SJCRH30 (cell line): ENCODE results near the gene TYW1B. TPM values are rescaled to one million over a fixed set of nuclear protein-coding genes. Genes with fewer than 3 reads are reported as not detected.
"Not testable (repeated sequence)": the region's sequence is repeated elsewhere in the genome, so short reads cannot be mapped to it uniquely, and the experiment has no call there.

Experiments used
- DNase-seq, 2 experiments: peaks; one replicate each; pipeline ENCODE4 v3.0.0-alpha.2; 2015 to 2020
- H3K27ac ChIP-seq: fragments of 250-450 bp; sonication (Bioruptor Pico); 2 replicates; pipeline ENCODE4 v1.5.1; 2020; ENCODE audit warnings: mild to moderate bottlenecking, moderate library complexity
- H3K27me3 ChIP-seq: fragments of 250-450 bp; sonication (Bioruptor Pico); 2 replicates; pipeline ENCODE4 v1.5.1; 2020; ENCODE audit warnings: mild to moderate bottlenecking, moderate library complexity
- H3K36me3 ChIP-seq: fragments of 250-450 bp; sonication (Bioruptor Pico); 2 replicates; pipeline ENCODE4 v1.5.1; 2020; ENCODE audit warnings: mild to moderate bottlenecking, moderate library complexity
- H3K4me1 ChIP-seq: fragments of 250-450 bp; sonication (Bioruptor Pico); 2 replicates; pipeline ENCODE4 v1.5.1; 2020; ENCODE audit warnings: mild to moderate bottlenecking, moderate library complexity
- H3K4me3 ChIP-seq: fragments of 250-450 bp; sonication (Bioruptor Pico); 2 replicates; pipeline ENCODE4 v1.5.1; 2020; ENCODE audit warnings: mild to moderate bottlenecking, moderate library complexity
- H3K9me3 ChIP-seq: fragments of 250-450 bp; sonication (Bioruptor Pico); replicated peaks from 2 replicates; pipeline ENCODE4 v1.5.1; 2020; ENCODE audit warnings: mild to moderate bottlenecking, moderate library complexity
- total RNA-seq: library from RNA; depleted of rRNA; stranded (reverse); fragments of >200 nt; shearing (Covaris generic); gene quantifications from 2 replicates; pipeline ENCODE4 v1.2.3, GENCODE V29; 2014

Gene TYW1B
- total RNA-seq, 1 experiment from 2014 or later = 7.2 TPM

DNA sequence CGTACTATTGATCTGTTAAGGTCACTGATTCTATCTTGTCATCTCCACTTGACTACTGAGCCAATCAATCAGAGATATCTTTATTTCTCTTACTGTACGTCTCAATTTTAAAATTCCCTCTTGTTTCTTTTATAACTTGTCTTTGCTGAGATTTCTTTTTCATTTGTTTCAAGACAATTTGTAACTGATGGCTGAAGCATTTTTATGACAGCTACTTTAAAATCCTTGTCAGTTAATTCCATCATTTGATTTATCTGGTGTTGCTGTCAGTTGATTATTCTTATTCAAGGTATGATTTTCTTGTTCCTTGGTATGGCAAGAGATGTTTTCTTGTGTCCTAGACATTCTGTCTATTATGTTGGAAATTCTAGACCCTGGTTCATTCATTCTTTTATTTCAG, 76.6 kb downstream of the TYW1B start:
- H3K4me1 ChIP-seq = no peaks in the 10 kb centered on the region

DNA sequence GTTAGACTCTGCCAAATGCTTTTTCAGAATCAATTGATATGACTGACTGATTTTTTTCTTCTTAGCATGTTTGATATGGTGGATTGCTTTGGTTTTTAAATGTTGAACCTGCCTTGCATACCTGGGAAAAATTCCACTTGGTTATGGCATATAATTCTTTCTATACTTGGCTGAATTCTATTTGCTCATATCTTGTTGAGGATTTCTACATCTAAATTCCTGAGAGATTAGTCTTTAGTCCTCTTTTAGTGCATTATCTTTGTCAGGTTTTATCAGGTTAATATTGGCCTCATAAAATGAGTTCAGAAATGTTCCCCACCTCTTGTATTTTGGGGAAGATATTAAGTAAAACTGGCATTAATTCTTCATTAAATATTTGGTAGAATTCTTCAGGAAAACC, 79.4 kb downstream of the TYW1B start:
- H3K9me3 ChIP-seq, H3K27ac ChIP-seq, H3K4me1 ChIP-seq, H3K36me3 ChIP-seq, DNase-seq, H3K27me3 ChIP-seq, H3K4me3 ChIP-seq: not testable (repeated sequence)

More for the DNA sequence above, 76.6 kb downstream of the TYW1B start:
- Histone ChIP-seq H3K36me3 (no peaks in the 10 kb centered on the region), H3K27me3 (no peaks in the 10 kb centered on the region), H3K27ac (no peak overlapping the region), H3K9me3 (no peaks in the 10 kb centered on the region), H3K4me3 (no peak overlapping the region)
- DNase-seq = no peak

DNA sequence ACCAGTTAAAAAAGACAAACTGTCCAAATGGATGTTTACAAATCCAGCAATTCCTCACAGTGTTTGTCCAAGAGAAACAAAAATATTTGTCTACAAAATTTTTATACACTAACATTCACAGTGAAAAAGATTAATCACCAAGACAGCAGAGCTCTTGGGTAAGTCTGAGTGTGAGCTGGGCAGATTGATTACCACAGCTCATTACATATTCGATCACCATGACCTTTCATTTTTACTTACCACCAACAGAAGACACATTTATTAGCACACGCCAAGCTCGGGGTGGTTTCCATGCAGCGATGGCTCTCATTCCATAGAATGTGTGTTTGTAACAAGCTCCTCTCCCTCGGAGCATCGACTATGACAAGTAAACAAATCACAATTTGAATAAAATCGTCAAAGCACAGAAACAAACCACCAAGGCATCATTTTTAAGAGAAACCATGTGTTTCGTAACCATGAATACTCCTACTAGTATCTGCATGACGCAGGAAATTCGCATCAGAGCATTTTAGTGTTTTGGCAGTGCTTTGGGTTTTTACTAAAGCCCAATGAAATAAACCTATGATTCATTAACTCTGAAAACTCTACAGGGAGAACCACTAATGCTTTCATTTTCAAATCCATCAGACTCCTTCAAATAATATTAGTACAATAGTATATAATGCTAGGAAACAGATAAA, 83.6 kb downstream of the TYW1B start:
- DNase-seq, H3K36me3 ChIP-seq, H3K9me3 ChIP-seq, H3K4me3 ChIP-seq, H3K27me3 ChIP-seq, H3K4me1 ChIP-seq, H3K27ac ChIP-seq: not testable (repeated sequence)

DNA sequence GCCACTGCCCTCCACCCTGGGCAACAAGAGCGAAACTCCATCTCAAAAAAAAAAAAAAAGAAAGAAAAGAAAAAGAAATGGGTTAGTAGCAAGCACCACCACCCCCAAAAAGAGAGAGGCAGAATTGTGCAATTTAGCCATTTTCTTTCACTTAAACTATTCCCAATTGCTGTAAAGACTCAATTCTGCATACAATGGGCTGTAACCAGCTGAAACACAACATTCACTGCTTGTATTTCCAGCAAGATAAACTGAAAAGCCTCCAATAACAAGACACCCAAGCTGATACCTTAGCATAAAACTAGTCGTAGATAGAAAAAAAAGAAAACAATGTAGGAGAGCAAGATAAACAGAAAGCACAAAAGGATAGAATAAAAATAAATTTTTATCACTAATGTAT, 84.2 kb downstream of the TYW1B start:
- not testable (repeated sequence) for H3K4me1 ChIP-seq, DNase-seq, H3K9me3 ChIP-seq, H3K4me3 ChIP-seq, H3K36me3 ChIP-seq, H3K27ac ChIP-seq, H3K27me3 ChIP-seq

DNA sequence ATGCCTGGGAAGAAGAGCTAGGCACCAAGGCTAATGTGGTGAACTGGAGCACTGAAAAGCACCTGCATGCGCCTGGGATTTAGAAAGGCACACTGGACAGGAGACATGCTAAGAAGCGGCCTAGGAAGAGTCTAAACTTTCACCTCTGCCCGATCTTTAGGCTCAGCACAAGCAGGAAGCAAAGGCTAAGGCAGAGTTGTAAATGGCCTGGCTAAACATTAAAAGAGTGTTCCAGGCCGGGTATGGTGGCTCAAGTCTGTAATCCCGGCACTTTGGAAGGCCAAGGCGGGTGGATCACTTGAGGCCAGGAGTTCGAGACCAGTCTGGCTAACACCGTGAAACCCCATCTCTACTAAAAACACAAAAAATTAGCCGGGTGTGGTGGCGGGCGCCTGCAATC, 88.3 kb downstream of the TYW1B start:
- H3K4me1 ChIP-seq, H3K4me3 ChIP-seq, H3K9me3 ChIP-seq, H3K36me3 ChIP-seq, DNase-seq, H3K27me3 ChIP-seq, H3K27ac ChIP-seq: not testable (repeated sequence)

DNA sequence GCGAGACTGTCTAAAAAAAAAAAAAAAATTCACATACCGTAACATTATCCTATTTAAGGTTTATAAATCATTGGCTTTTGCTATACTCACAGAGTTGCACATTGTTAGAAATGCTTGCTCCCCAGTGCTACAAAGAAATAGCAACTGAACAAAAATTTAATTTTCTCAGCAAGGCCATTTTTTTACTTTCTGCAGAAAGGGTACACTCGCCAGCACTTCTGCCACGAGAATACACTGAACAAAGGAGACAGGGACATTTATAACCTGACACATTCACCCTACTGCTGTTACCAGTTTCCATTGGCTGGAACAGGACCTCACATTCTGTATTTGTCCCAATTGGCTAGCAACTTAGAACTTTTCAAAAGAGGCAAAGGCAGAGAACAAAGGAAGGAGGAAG, 92.1 kb downstream of the TYW1B start:
- H3K4me3 ChIP-seq, H3K9me3 ChIP-seq, DNase-seq, H3K27me3 ChIP-seq, H3K27ac ChIP-seq, H3K4me1 ChIP-seq, H3K36me3 ChIP-seq: not testable (repeated sequence)

DNA sequence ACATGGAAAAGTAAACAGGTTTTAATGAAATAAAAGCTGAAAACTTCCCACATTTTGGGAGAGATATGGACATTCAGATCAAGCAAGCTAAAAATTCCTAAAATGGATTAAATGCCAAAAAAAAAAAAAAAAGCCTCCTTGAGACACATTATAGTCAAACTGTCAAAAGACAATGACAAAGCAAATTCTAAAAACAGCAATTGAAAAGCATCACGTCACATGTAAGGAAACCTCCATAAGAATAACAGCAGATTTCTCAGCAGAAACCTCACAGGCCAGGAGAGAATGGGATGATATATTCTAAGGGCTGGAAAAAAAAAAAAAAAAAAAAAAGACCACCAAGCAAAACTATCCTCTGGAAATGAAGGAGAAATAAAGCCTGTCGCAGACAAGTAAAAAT, 97.2 kb downstream of the TYW1B start:
- not testable (repeated sequence) for H3K4me3 ChIP-seq, H3K36me3 ChIP-seq, H3K9me3 ChIP-seq, H3K27ac ChIP-seq, H3K27me3 ChIP-seq, DNase-seq, H3K4me1 ChIP-seq

DNA sequence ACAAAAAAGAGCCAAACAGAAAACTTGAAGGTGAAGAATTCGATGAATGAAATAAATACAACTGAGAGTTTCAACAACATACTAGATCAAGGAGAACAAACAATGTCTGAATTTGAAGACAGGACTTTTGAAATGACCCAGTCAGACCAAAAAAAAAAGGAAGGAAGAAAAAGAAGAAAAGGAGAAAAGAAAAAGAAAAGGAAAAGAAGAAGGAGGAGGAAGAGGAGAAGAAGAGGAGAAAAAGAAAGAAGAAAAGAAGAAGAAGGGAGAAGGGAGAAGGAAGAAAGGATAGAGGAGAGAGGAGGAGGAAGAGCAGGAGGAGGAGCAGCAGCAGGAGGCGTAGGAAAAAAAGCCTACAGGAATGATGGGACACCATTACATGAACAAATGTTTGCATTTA, 97.6 kb downstream of the TYW1B start:
- H3K27me3 ChIP-seq, H3K9me3 ChIP-seq, H3K4me1 ChIP-seq, DNase-seq, H3K36me3 ChIP-seq, H3K4me3 ChIP-seq, H3K27ac ChIP-seq: not testable (repeated sequence)

DNA sequence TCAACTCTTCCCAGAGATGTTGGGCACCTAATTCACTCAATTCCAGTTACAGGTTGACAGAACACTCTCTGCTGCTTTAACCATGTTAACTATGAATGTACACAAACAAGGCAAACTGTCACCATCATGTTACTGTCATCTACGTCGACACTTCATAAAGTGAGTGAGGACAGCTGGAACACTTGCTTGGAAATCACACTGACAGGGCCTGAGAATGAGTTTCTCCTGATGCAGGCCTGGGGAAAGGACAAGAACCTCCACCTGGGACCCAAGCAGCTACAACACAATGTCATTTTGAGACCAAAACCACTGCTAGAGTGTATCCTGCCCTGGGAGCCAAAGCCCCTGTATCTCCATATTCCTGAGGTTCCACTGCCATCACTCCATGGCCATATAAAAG, 98.9 kb downstream of the TYW1B start:
- not testable (repeated sequence) for H3K4me1 ChIP-seq, H3K27ac ChIP-seq, DNase-seq, H3K36me3 ChIP-seq, H3K27me3 ChIP-seq, H3K9me3 ChIP-seq, H3K4me3 ChIP-seq

DNA sequence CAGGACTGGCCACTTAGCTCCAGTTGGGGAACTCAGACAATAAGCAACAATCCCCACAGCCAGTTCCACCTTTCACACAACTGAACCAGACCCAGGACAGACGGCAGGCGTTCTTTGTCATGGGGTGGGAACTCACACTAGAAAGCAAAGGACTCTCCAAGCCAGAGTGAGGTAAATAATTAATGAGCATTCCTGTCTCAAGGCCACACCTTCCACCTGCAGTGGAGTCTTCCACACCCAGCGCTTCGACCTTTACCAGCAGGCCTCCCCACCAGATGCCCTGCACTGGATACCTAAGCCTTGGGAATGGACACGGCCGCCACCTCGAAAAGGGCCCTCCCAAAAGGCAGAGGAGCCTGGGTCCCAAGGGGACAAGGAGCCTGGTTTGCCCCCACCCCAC, 105.3 kb downstream of the TYW1B start:
- H3K27me3 ChIP-seq, DNase-seq, H3K36me3 ChIP-seq, H3K4me3 ChIP-seq, H3K4me1 ChIP-seq, H3K27ac ChIP-seq, H3K9me3 ChIP-seq: not testable (repeated sequence)

DNA sequence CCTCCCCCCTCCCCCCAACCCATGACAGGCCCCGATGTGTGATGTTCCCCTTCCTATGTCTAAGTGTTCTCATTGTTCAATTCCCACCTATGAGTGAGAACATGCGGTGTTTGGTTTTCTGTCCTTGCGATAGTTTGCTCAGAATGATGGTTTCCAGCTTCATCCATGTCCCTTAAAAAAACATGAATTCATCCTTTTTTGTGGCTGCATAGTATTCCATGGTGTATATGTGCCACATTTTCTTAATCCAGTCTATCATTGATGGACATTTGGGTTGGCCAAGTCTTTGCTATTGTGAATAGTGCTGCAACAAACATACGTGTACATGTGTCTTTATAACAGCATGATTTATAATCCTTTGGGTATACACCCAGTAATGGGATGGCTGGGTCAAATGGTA, 107.1 kb downstream of the TYW1B start:
- H3K9me3 ChIP-seq, H3K27me3 ChIP-seq, H3K4me1 ChIP-seq, DNase-seq, H3K36me3 ChIP-seq, H3K27ac ChIP-seq, H3K4me3 ChIP-seq: not testable (repeated sequence)

DNA sequence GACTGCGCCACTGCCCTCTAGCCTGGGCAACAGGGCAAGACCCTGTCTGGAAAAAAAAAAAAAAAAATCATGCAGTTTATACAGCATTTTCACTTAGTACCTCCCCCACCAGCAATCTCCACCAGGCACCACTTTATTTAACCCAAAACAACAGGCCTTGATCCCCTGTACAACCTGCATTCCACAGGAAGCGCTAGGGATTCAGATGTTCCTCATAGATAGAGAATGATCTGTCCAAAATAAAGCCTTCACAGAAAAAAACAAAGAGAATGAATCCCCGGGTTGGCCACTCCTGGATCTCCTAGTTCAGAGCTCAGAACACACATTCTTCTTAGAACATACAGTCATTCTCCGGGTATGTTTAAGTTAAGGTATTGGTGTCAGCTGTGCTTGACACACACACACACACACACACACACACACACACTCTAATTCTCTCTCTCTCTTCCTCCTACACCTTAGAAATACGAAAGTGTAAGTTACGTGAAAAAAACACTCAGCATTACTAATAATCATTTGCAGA, 110.7 kb downstream of the TYW1B start:
- not testable (repeated sequence) for H3K27me3 ChIP-seq, H3K4me3 ChIP-seq, H3K9me3 ChIP-seq, H3K36me3 ChIP-seq, H3K4me1 ChIP-seq, H3K27ac ChIP-seq, DNase-seq

DNA sequence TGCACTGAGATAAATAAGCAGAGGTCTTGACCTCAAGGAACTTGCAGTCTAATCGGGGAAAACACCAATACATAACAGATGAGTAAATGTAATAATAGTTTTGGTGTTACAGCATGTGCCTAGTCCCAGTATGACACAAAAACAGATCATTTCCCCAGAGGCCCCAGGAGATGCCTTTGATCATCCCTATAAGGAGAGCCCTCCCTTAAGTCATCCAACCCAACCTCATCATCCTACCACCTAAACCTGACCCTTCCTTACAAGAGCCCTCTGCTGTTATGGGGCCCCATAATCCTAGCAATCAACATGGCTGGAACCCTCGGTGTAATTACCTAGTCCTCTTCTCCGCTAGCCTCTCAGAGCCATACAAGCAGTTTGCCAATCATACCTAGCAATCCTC, 116.1 kb downstream of the TYW1B start:
- H3K9me3 ChIP-seq, DNase-seq: not testable (repeated sequence)

DNA sequence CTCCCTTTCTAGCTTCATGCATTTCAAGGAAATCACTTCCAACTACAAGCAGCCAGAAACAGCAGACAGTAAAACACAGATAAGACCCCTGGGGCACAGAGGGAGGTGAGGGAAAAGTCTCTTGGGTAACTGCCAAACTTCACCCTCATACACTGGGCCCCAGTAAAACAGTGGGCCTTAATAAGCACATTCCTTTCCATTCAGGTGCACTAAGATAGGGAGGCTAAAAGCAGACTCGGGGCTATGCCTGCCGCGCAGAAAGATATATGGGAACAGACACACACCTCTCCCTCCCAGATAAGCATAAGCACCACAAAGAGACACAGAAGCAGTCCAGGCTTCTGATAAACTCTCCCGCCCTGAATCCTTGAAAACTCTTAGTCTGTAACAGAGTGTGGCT, 117.0 kb downstream of the TYW1B start:
- Histone ChIP-seq H3K27ac (no peak overlapping the region), H3K4me3 (no peak overlapping the region), H3K9me3 (no peaks in the 10 kb centered on the region), H3K4me1 (no peaks in the 10 kb centered on the region), H3K36me3 (no peaks in the 10 kb centered on the region), H3K27me3 (no peaks in the 10 kb centered on the region)
- DNase-seq = no peak

More for the DNA sequence above, 116.1 kb downstream of the TYW1B start:
- not testable (repeated sequence) for H3K27me3 ChIP-seq, H3K4me1 ChIP-seq, H3K27ac ChIP-seq, H3K36me3 ChIP-seq, H3K4me3 ChIP-seq

DNA sequence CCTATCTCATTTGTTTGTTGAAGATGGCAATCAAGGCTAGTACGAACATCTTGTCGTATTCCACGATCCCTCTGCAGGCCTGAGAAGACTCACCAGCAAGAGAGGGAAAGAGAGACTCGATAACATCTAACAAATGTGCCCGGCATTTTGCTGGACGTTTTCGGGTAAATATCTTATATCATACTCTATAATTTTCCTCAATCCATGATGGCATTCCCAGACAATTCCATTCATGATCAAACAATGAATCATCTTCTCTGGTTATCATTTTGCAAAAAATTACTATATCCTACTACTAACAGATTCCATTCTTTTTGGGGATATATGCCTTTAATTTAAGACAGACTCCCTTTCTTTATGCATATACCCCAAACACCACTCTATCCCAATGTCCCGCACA, 118.1 kb downstream of the TYW1B start:
- Histone ChIP-seq H3K9me3 (no peaks in the 10 kb centered on the region), H3K4me3 (no peak overlapping the region), H3K27ac (no peak overlapping the region), H3K36me3 (no peaks in the 10 kb centered on the region), H3K27me3 (no peaks in the 10 kb centered on the region), H3K4me1 (no peaks in the 10 kb centered on the region)
- no peak for DNase-seq

DNA sequence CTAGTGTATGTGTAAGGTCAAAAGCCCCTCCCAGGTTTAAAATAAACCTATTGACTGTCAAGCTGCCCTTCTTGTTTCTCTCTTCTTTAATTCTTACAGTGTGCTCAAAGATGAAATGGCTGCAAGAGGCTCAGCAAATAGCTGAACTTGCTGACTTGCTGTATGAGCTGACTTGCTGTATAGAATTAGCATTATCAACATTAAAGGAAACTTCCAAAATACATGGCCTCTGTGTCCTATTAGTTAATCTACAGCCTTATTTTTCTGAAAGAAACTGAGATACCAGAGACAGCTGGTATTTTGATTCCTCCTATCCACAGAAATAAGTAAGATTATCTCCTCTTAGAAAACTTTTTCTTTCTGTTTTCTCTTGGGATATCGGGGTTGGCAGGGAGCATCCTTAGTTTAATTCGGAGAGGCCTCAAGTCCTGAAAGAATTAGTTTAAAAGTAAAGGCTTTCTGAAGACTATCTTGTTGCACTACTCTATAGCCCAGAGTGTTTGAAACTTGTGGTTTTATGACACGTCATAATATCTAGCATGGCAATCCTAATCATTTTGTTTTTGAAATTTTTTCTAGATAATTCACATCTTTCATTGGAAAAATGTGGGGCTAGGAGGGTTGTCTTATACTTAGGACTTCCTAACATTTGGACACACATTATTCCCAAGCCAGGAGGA, 119.5 kb downstream of the TYW1B start:
- DNase-seq = not testable (repeated sequence)

More for the DNA sequence above, 119.5 kb downstream of the TYW1B start:
- H3K27me3 ChIP-seq, H3K27ac ChIP-seq, H3K9me3 ChIP-seq, H3K4me3 ChIP-seq, H3K36me3 ChIP-seq, H3K4me1 ChIP-seq: not testable (repeated sequence)
